ENCODE results near the gene ZSWIM5. TPM values are rescaled to one million over a fixed set of nuclear protein-coding genes. Genes with fewer than 3 reads are reported as not detected.

ZSWIM5 gene
- total and polyA plus RNA-seq, 9 of the 15 experiments (the other 6 are each of a cell fraction or from before 2014, with no cell fraction given), result under 0.01 to 0.07 (median 0.03) TPM; not detected in 3

DNA sequence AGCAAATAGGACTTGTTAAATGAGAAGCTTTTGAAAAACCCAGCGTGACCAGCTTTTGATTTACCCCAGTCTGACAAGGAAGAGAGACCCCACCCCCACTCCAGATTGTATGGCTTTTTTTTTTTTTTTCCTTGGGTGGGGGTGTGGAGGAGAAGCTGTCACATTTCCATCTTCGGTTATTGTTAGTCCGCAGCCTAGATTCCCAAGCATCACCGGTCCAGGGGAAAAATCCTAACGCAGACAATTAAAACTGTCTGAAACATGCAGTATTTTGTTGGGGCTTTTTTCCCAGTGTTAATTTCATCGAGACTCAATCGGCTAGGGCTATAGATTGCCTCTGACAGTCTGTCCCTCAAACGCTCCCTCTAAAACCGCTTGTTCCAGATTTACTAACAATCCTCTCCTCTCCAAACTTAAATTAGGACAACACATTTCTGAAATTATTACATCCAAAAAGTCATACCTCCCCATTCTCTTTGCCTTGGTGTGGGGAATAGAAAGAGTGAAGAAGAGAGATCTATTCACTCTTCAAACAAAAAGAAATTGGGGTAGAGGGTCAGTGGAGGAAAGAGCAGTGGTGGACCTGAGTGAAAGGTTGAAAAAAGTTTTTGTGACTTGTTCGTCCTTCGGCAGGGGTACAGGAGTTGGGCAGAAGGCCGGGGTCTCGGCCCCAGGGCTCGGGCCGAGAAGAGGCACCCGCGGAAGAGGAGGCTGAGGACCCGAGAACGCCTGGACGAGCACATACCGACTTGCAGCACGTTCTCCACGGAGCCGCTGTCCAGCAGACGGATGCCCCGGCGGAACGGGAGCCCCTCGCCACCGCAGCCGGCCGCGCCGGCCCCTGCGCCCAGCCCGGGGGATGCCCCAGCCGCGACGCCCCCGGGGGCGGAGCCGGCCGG is 1.1 kb downstream of the ZSWIM5 start:
- ChIA-PET POLR2A (interaction anchor here (0.5 to 1.5 kb wide), 4 partner anchors 9 to 893 kb away, joined by 3 to 5 read pairs (median 4); no protein-coding TSS in a partner anchor), CTCF (ENCODE audit: low intra/inter-chr PET ratio) (interaction anchor here (0.7 kb wide), 2 partner anchors 54 to 191 kb away, joined by 4 to 5 read pairs; no protein-coding TSS in a partner anchor)
- 0 out of 2 replicates have a peak, but pooled peaks have one; percentile 14 for TF ChIP-seq RNF2 (IDR thresholded peaks at IDR 0.05)
- no peak for TF ChIP-seq FOXM1 (IDR thresholded peaks at IDR 0.05; ENCODE audit: low read depth)
- TF ChIP-seq FOXM1 (CRISPR knock-in tag; IDR thresholded peaks at IDR 0.05; ENCODE audit: low read depth), result 0 out of 2 replicates have a peak, but pooled peaks have one; percentile 20
- TF ChIP-seq, protein P1, sequence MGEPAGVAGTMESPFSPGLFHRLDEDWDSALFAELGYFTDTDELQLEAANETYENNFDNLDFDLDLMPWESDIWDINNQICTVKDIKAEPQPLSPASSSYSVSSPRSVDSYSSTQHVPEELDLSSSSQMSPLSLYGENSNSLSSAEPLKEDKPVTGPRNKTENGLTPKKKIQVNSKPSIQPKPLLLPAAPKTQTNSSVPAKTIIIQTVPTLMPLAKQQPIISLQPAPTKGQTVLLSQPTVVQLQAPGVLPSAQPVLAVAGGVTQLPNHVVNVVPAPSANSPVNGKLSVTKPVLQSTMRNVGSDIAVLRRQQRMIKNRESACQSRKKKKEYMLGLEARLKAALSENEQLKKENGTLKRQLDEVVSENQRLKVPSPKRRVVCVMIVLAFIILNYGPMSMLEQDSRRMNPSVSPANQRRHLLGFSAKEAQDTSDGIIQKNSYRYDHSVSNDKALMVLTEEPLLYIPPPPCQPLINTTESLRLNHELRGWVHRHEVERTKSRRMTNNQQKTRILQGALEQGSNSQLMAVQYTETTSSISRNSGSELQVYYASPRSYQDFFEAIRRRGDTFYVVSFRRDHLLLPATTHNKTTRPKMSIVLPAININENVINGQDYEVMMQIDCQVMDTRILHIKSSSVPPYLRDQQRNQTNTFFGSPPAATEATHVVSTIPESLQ (CRISPR knock-in tag; IDR thresholded peaks at IDR 0.05), result no peak
- peak; percentile 40; the same call in 1 of the 2 replicates for TF ChIP-seq ZBTB7A (IDR thresholded peaks at IDR 0.05; ENCODE audit: borderline replicate concordance, control insufficient read depth, low read depth, low read length)
- 0 out of 4 replicates have a peak, but pooled peaks of 1 of the 2 experiments have one; percentile 32 for TF ChIP-seq SIN3A (IDR thresholded peaks at IDR 0.05; ENCODE audit: borderline replicate concordance in 2 of 2, control insufficient read depth in 1 of 2, low read depth in 2 of 2, low read length in 2 of 2)
- TF ChIP-seq CBX8 (IDR thresholded peaks at IDR 0.05; ENCODE audit: borderline replicate concordance, extremely low read depth, low read depth, low read length, poor library complexity, severe bottlenecking), result peak; percentile 96
- no peak for TF ChIP-seq SMAD4 (CRISPR knock-in tag; conservative IDR thresholded peaks at IDR 0.05)
- TF ChIP-seq CBX2 (IDR thresholded peaks at IDR 0.05; ENCODE audit: insufficient read depth, low read length, poor library complexity, severe bottlenecking), result peak; percentile 93

More for the DNA sequence above, 1.1 kb downstream of the ZSWIM5 start:
- intact Hi-C loops (cut with micrococcal nuclease) (loop anchor here (10.0 kb wide), 1 partner anchor 190 kb away; the partner anchor contains the start of genes HECTD3 and UROD), in situ Hi-C loops (cut with MboI) (no loop called here)
- H3K4me2 ChIP-seq (ENCODE audit: insufficient read depth, low read length), result no peak overlapping the region; the same call in 1 of the 2 replicates
- no peaks in the 10 kb centered on the region for H3K9me3 ChIP-seq (replicated peaks; ENCODE audit: control insufficient read depth, insufficient read depth, low read depth, low read length)
- no peaks in the 10 kb centered on the region for H3K9me1 ChIP-seq (ENCODE audit: control insufficient read depth, insufficient read depth, low read length)
- peak in 2 of 4 experiments; percentile 34 to 44 for DNase-seq (ENCODE audit: extremely low read depth in 1 of 4, low spot score in 3 of 4)
- peak overlapping the region in 1 of 2 experiments; percentile 90; a peak in 2 of 4 replicates for H3K9ac ChIP-seq (ENCODE audit: insufficient read depth in 1 of 2, low read depth in 2 of 2, low read length in 2 of 2)
- ATAC-seq, result peak; percentile 36
- BruUV-seq (replicated peaks), result no TSS peak
- H4K20me1 ChIP-seq (replicated peaks; ENCODE audit: control insufficient read depth, insufficient read depth, low read length), result no peaks in the 10 kb centered on the region
- no peaks in the 10 kb centered on the region for H3K36me3 ChIP-seq (ENCODE audit: control insufficient read depth, insufficient read depth, low read length)
- H3K79me2 ChIP-seq (ENCODE audit: control insufficient read depth, insufficient read depth, low read length), result no peaks in the 10 kb centered on the region
- H3K27me3 ChIP-seq (ENCODE audit: control insufficient read depth in 2 of 2, insufficient read depth in 2 of 2, low read length in 2 of 2), result peaks cover 26 to 30% of the 10 kb centered on the region in 2 experiments
- H3K27ac ChIP-seq (ENCODE audit: extremely low read depth, low read depth, low read length), result no peak overlapping the region
- no peak overlapping the region for H2AFZ ChIP-seq (ENCODE audit: low read depth, low read length)
- peaks cover 4 to 12% of the 10 kb centered on the region in 2 experiments; a peak in 4 of 5 replicates for H3K4me1 ChIP-seq (replicated peaks in 1 of 2; ENCODE audit: control insufficient read depth in 2 of 2, insufficient read depth in 2 of 2, low read length in 2 of 2)
- H3K4me3 ChIP-seq, result no peak overlapping the region
- WGBS (ENCODE audit: insufficient coverage, low coverage, missing lambda C conversion rate), result 5% methylated on average over 38 of the region's 43 CpGs
- FAIRE-seq, result no peak
